Skeletal muscle satellite cell (primary cell): Measurements from ENCODE around the gene SCAMP1. TPM values are rescaled to one million over a fixed set of nuclear protein-coding genes. Genes with fewer than 3 reads are reported as not detected.
A peak's percentile ranks its signal among the peaks of the same experiment; 100 is the strongest.

Experiments used
- H3K27me3 ChIP-seq: 2 replicates; pipeline ENCODE4 v1.7.0; 2013; ENCODE audit warnings: low read length; ENCODE audit not compliant: control insufficient read depth, insufficient read depth
- H3K36me3 ChIP-seq: 2 replicates; pipeline ENCODE4 v1.7.0; 2013; ENCODE audit warnings: mild to moderate bottlenecking, control low read depth, low read length; ENCODE audit not compliant: insufficient read depth
- H3K4me1 ChIP-seq: 2 replicates; pipeline ENCODE4 v1.7.0; 2013; ENCODE audit warnings: low read length; ENCODE audit not compliant: control insufficient read depth, insufficient read depth
- H3K4me2 ChIP-seq: 2 replicates; pipeline ENCODE4 v1.7.0; 2013; ENCODE audit warnings: mild to moderate bottlenecking, low read length
- H3K4me3 ChIP-seq: 2 replicates; pipeline ENCODE4 v1.7.0; 2013; ENCODE audit warnings: low read length
- H3K9ac ChIP-seq: 2 replicates; pipeline ENCODE4 v1.7.0; 2013; ENCODE audit warnings: mild to moderate bottlenecking, low read depth, low read length, moderate library complexity
- H3K9me3 ChIP-seq: replicated peaks from 2 replicates; pipeline ENCODE4 v1.7.0; 2013; ENCODE audit warnings: mild to moderate bottlenecking, control low read depth, low read length
- small RNA-seq: library from RNA; depleted of rRNA; stranded (forward); fragments of <200 nt; gene quantifications from one replicate; pipeline ENCODE3, GENCODE V24; 2012

The SCAMP1 gene

DNA sequence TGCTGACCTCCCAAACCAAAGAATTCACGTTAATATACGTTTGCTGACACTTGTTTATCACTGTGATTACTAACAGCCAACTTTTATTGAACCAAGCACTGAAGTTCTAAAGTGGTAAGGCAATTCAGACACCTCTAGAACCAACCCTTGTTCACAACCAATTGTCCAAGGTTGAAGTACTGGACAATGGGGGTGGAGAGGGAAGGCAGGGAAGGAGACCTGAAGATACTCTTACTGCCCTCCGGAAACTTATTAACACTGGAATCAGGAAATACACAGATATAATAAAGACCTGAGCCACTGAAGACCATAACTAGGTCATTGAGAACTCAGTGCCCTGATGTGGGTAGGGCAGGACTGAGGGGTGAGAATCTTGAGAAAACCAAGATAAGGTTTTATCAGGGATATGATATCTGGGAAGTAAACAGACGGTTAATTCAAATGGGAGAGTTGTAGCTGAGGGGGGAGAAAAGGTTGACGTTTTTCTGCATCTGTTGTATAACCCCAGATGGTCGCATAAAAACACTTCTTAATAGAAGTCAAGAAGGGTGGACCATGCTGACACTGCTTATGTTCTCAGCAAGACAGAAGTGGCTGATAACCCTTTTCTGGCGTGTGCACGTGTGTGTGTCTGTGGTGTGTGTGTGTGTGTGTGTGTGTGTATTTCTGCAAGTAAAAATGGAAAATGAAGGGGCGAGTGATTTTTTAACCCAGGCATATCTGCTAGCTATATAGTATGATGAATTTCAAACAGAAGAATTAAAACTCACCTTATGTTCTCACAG, 162.3 kb downstream of the SCAMP1 start:
- Histone ChIP-seq H3K4me3 (no peak overlapping the region), H3K9me3 (no peaks in the 10 kb centered on the region), H3K27me3 (no peaks in the 10 kb centered on the region), H3K36me3 (no peaks in the 10 kb centered on the region), H3K4me2 (no peak overlapping the region), H3K9ac (no peak overlapping the region), H3K4me1 (peaks cover 58% of the 10 kb centered on the region)

DNA sequence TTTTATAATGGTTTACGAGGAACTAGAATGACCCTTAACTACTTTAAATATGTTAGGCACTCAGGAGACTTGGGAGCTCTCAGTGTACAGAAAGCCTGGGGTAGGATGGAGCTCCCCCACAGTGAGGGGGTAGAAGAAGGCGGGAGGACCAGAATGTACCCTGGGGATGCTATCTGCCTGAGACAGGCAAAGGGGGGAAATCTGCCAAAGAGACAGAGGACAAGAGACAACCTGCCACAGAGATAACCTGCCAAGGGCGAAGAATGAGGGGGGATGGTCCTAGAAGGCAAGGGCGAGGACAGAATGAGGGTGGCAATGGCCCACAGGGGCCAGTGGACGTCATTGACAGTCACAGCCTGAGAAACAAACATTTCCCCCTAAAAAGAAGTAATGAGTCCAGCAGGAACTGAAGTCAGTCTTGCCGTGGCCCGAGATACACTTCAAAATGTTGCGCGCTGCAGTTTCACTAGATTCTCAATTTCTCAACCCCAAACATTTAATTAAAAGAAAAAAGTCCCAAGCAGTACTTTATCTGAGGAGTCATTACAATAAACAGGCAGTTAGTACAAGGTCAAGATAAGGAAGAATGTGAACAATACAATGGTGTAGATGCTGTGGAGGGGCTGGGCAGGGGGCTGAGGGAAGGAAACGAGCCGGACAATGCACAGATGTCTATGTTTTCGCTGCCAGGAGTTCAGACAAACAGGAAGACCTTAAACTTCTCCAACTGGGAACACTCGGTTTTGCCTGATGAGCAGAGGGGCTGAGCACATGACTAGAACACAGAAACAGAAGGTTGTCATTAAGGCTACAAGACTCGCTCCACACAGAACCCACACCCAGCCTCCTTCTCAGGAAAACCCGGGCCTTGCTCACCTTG, 163.1 kb downstream of the SCAMP1 start:
- Histone ChIP-seq H3K9ac (no peak overlapping the region), H3K4me2 (no peak overlapping the region), H3K4me3 (no peak overlapping the region), H3K9me3 (no peaks in the 10 kb centered on the region), H3K4me1 (peaks cover 59% of the 10 kb centered on the region), H3K27me3 (no peaks in the 10 kb centered on the region), H3K36me3 (no peaks in the 10 kb centered on the region)

DNA sequence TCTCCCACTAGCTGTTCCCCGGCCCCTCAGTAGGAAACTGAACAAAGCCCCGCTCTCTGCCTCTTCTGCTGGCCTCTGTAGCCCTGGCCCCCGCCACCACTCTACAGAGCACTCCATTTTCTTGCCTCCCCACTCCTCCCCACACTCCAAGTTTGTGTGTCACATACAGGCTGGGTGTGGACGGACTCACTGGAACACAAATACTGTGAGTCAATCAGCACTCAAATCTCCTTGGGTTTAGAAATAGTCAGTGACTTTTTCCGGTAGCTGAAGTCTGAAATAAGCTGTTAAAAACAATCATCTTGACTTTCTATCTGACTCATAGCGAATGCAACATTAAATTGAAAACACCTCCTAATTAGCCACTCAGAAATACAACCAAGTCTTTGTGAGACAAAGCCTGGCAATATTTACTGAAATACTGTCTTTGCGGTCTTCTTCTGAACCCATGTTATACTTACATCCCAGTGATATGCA, 165.7 kb downstream of the SCAMP1 start:
- Histone ChIP-seq H3K9me3 (no peaks in the 10 kb centered on the region), H3K36me3 (no peaks in the 10 kb centered on the region), H3K9ac (peak overlapping the region; percentile 82), H3K4me3 (peak overlapping the region; percentile 45), H3K4me2 (peak overlapping the region; percentile 67), H3K4me1 (peaks cover 62% of the 10 kb centered on the region), H3K27me3 (no peaks in the 10 kb centered on the region)

DNA sequence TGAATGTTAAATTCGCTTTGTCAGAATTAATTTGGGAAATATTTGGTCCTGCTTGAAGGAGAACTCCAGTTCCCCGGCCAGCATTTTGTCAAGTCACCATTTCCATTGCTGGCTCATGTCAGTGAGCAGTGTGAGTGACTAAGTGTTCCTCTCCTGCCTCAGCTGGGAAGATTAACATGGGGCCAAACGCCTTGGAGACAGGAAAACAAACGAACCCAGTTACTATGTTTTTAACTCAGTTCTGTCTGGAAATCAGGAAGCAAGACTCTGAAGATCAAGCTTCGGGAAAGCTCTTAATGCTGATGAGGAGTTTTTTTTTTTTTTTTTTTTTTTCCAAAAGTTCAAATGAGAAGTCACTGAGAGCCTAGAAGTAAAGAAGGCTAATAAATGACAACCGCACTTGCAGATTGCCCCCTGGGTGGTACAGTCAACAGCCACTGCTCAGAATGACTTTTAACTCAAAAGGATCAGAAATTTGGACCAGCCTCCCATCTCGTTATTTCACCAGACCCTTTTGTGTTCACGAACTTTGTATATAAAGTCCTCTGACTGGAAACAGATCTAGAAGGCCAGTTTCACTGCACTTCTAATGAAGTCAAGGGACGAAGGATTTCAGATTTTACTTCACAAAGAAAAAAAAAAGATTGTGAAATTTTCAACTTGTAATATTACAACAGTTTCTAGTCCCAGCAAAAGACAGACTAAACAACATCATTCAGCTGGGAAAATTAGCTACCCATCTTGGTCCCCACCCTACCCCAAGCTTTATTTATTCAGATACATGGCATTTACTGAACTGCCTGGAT, 166.8 kb downstream of the SCAMP1 start:
- Histone ChIP-seq H3K9ac (peak overlapping the region; percentile 82), H3K9me3 (no peaks in the 10 kb centered on the region), H3K4me3 (peak overlapping the region; percentile 45), H3K4me2 (peak overlapping the region; percentile 67), H3K27me3 (no peaks in the 10 kb centered on the region), H3K36me3 (no peaks in the 10 kb centered on the region), H3K4me1 (peaks cover 63% of the 10 kb centered on the region)

DNA sequence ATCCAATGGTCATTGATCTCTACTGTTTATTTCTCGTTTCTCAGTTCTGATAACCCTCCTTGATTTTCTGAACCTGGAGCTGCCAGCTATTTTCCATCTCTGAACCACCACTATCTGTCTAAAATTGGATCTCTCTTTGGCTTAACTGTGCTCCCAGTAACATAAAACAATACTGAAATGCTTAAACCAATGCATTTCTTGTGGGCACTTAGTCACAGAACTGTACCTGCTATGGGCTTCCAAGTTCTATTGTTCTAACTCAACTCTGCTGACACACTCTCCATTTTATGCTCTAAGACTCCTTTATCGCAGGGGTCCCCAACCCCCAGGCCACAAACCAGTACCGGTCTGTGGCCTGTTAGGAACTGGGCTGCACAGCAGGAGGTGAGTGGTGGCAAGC, 167.5 kb downstream of the SCAMP1 start:
- Histone ChIP-seq H3K9ac (peak overlapping the region; percentile 82), H3K4me1 (peaks cover 64% of the 10 kb centered on the region), H3K36me3 (no peaks in the 10 kb centered on the region)

More for the DNA sequence above, 167.5 kb downstream of the SCAMP1 start:
- no peaks in the 10 kb centered on the region for H3K9me3 ChIP-seq
- H3K4me2 ChIP-seq, result peak overlapping the region; percentile 51
- H3K4me3 ChIP-seq, result peak overlapping the region; percentile 3
- H3K27me3 ChIP-seq, result no peaks in the 10 kb centered on the region

Small RNA genes lying within 50 kb of the gene (small RNA-seq; reads per million reads assigned to genes)
- gene RF00019 (not detected), gene RNU6-183P (not detected)
